Keratinocyte (primary cell): Measurements from ENCODE around the gene TALDO1.

ENCODE experiments used
- CTCF ChIP-seq, 3 experiments: IDR thresholded peaks in 1 of 3; conservative IDR thresholded peaks in 1 of 3; optimal IDR thresholded peaks in 1 of 3; 2 replicates in 2 of 3; 3 replicates in 1 of 3; pipeline versions ENCODE3 to v1.5.1; 2011; ENCODE audit warnings: low read length in 3 of 3, mild to moderate bottlenecking in 3 of 3, moderate library complexity in 2 of 3, control low read depth in 1 of 3, inconsistent platforms in 1 of 3; ENCODE audit not compliant: insufficient read depth in 2 of 3; ENCODE audit errors: extremely low read depth in 1 of 3
- EZH2 ChIP-seq: IDR thresholded peaks from one replicate; pipeline ENCODE4 v1.6.1; 2012; ENCODE audit warnings: inconsistent platforms, mild to moderate bottlenecking, low read length, moderate library complexity

- TF ChIP-seq CTCF (optimal IDR thresholded peaks at IDR 0.05 in 1 of 3, IDR thresholded peaks at IDR 0.05 in 1 of 3, conservative IDR thresholded peaks at IDR 0.05 in 1 of 3; ENCODE audit: extremely low read depth in 1 of 3, insufficient read depth in 2 of 3, low read length in 3 of 3) (no peak), EZH2 (no peak)
These were observed 56.1 kb downstream of the TALDO1 start for GRCh38 chr11:803467-803742.
